Right hindlimb (tissue), 1 donor: ENCODE measurements around the gene INHBB.

Experiments
- DNase-seq: peaks from one replicate; pipeline ENCODE4 v3.0.0-alpha.2; 2018

The INHBB gene

DNA sequence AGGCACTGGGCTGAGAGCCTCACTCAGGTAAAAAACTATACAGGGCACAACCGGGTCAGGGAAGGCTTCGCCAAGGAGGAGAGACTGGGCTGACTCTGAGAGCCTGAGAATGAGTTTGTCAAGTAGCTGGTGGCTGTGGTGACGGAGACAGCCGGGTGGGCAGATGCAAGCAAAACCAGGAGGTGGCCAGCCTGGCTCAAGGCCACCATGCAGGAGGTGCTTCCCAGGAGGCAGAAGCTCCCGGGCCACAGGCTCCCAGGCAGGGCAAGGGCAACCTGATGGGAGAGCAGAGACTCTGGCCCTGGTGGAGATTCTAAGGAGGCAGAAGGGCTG, 2.9 kb upstream of the INHBB start:
- DNase-seq: no peak

DNA sequence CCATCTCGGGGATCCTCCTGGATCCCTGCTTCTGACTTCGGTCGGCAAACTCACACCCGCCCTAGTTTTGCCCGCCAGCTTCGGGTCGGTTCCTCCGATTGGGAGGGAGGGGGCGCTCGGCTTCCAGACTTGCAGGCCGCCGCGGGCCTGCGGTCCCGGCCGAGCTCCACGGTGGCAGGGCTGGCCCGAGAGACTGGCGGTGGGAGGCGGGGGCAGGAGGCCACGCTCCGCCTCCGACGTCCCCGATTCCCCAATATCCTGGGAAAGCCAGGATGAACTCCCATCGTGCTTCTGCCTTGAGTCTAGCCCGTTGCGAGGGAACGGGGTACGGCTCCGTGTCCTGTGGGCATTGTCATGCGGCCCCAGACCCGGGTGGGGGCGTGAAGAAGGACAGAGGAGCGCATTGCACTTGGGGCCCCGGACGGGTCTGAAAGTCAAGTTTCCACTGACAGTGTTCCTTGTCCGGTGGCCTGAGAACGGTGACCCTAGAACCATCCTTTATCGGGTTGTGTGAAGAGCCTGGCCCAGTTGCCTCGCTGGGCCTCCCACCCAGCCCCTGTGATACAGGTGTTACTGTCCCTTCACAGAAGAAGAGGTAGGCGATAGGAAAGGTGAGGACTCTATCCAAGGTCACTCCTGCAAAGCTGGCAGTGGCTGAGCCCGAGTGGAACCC, 2.4 kb upstream of the INHBB start:
- DNase-seq: peak; percentile 87

DNA sequence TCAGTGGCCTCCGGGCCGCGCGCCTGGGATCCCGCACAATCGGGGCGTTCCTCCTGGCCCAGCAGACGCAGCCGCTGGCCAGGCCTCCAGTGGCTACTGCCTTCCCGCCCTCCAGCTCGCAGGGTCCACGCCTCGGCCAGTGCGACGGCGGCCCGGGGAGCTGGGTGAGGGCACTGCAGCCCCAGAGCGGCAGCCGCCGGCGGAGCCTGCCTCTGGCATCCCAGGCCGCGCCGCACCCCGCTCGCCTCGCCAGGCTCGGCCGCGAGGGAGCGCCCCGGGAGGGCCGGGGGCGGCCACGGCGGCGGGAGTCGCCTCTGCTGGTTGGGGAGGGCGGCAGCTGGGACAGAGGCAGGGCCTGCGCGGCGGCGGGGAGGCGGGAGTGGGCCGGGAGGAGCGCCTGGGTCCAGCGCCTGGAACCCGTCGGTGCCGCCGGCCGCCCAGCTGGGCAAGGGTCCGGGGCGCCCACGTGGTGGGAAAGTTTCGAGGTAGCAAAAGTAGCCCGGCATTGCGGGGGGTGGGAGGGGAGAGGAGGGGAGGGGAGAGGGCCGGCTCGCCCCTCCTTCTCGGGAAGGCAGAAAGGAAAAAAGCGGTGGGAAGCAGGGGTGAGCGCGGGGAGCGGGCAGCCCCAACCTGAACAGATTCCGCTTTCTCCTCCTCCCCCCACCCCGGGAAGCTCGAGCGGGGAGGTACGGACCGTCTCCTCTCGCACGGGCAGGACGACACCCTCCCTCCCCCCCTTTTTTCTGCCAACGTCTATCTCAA, 1.5 kb upstream of the INHBB start:
- DNase-seq: no peak

DNA sequence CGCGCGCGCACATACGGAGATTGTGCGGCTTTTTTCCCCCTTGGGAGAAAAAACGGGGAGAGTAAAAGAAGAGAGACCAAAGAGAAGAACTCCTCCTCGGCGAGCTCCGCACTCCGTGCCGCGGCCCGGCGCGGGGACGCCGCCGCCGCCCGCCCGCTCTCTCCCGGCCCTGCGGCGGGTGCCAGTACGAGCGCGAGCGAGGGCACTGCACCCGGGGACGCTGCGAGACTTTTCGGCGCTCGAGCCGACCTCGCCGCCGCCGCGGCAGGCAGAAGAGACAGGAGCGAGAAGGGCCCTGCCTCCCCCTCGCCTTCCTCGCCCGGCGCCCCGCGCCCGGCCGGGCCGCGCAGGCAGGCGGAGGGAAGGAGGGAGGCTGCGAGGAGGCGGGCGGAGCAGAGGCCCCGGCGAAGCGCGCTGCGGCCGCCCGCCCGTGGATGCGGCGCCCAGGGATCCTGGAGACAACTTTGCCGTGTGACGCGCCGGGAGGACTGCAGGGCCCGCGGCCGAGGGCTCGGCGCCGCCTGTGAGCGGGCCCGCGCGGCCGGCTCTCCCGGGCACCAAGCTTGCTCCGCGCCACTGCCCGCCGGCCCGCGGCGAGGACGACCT, 857 bp upstream of the INHBB start:
- DNase-seq: no peak

DNA sequence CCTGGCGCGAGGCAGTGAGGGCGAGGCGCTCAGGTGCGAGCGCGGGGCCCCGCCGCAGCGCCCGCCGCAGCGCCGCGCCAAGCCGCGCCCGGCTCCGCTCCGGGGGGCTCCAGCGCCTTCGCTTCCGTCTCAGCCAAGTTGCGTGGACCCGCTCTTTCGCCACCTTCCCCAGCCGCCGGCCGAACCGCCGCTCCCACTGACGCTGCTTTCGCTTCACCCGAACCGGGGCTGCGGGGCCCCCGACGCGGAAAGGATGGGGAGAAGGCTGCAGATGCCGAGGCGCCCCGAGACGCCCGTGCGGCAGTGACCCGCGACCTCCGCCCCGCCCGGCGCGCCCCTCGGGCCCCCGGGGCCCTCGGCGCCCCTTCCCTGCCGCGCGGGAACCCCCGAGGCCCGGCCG, 328 bp upstream of the INHBB start:
- no peak for DNase-seq

DNA sequence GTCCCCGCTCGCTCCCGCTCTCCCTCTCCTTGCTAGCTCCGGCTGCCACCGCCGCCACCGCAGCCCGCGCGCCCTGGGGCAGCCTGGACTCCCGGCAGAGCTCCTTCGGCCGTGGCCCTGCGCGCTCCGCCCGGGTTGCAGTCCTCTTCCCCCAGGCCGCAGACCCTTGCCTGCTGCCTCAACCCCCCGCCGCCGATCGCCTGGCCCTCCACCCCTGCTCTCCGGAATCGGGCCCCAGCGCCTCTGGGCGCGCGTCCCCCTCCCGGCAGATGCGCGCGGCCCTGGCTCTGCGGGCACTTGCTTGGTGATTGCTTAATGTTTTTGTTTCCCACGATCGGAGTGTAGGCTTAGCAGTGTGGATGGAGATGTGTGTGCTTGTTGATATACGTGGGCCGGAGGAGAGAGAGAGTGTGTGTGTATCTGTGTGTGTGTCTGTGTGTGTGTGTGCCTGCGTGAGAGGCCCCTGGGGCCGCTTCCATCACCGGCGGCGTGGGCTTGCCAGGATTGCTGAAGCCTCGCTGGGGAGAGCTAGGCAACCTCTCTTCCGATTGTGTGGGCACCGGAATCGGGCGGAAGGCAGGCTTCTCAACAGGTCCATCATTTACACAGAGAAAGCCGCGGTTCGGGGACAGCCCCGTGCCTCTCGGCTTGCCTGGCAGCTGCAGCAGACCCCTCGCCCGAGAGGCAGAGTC, 877 bp downstream of the INHBB start:
- DNase-seq: no peak

DNA sequence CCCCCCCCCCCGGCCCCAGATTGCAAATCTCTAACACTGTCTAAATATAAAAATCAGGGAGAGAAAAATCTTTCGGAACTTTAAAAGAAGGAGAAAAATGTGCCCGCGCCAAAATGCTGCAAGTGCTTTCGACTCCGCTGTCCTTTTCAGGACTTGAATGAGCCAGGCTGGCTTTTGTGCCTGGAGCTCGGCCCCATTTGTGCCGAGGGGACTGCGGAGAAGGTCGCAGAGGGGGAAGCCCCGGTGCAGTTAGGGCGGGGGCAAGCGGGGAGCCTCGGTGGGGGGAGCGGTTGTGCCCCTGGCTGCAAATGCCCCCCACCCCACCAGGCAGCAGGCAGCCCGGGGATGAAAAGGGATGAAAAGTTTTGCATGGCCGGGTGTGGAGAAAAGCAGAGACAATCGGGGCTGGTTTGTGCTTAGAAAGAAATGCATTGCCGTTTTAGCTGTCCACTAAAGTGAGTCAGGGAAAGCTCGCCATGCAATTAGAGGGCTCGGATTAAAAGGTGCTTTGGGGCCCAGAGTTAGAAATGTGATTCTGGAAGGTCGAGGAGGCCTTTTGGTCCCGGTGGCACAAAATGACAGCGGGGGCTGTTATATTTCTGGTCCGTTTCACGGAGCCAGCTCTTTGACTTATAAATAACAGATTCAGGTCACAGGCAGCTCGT, 1.6 kb downstream of the INHBB start:
- no peak for DNase-seq

DNA sequence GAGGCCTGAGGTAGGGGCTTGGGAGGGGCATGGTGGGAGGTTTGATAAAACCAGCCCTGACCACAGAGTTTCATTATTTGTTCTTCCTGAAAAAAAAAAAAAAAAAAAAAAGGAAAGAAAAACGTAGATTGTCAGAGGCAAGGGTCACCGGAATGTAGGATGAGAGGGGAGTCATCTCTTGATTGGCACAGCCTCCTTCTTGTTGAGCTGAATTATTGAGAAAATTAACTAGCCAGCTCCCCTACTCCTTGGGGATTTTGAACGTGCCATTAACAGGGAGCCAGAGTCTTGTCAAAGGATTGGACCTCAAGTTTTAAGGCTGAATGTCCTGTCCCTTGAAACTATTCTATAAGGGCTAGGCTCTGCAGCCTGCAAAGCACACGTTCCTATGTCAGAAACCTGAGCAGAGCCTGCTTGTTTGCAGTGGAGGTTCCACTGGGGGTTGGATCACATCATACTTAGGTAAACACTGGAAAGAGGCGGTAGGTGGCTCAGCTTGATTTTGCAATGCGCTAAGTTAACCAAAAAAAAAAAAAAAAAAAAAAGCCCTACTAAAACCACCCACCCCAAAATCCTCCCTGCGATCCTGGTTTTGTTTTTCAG, 2.3 kb downstream of the INHBB start:
- DNase-seq: no peak

DNA sequence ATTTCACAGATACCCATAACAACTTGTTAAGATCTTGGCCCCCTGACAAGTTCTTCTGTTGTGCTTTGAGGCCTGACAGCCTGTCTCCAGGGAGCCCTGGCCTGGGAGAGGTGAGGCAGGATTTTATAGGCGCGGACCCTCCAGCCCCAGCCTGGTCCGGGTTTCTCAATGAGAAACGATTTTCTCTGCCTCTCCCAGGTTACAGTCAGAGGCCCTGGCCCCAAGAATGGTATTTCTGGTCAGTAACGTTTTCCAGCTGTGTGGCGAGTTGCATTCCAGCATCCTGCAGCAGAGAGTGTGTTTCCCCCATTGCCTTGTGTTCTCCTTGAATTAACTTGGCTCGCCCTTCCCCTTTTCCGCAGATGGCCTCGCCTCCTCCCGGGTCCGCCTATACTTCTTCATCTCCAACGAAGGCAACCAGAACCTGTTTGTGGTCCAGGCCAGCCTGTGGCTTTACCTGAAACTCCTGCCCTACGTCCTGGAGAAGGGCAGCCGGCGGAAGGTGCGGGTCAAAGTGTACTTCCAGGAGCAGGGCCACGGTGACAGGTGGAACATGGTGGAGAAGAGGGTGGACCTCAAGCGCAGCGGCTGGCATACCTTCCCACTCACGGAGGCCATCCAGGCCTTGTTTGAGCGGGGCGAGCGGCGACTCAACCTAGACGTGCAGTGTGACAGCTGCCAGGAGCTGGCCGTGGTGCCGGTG, 3.0 kb downstream of the INHBB start:
- DNase-seq: peak; percentile 59

DNA sequence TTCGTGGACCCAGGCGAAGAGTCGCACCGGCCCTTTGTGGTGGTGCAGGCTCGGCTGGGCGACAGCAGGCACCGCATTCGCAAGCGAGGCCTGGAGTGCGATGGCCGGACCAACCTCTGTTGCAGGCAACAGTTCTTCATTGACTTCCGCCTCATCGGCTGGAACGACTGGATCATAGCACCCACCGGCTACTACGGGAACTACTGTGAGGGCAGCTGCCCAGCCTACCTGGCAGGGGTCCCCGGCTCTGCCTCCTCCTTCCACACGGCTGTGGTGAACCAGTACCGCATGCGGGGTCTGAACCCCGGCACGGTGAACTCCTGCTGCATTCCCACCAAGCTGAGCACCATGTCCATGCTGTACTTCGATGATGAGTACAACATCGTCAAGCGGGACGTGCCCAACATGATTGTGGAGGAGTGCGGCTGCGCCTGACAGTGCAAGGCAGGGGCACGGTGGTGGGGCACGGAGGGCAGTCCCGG, 3.5 kb downstream of the INHBB start:
- DNase-seq: no peak

DNA sequence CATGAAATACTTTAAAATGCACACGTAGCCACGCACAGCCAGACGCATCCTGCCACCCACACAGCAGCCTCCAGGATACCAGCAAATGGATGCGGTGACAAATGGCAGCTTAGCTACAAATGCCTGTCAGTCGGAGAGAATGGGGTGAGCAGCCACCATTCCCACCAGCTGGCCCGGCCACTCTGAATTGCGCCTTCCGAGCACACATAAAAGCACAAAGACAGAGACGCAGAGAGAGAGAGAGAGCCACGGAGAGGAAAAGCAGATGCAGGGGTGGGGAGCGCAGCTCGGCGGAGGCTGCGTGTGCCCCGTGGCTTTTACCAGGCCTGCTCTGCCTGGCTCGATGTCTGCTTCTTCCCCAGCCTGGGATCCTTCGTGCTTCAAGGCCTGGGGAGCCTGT, 4.1 kb downstream of the INHBB start:
- DNase-seq: no peak

DNA sequence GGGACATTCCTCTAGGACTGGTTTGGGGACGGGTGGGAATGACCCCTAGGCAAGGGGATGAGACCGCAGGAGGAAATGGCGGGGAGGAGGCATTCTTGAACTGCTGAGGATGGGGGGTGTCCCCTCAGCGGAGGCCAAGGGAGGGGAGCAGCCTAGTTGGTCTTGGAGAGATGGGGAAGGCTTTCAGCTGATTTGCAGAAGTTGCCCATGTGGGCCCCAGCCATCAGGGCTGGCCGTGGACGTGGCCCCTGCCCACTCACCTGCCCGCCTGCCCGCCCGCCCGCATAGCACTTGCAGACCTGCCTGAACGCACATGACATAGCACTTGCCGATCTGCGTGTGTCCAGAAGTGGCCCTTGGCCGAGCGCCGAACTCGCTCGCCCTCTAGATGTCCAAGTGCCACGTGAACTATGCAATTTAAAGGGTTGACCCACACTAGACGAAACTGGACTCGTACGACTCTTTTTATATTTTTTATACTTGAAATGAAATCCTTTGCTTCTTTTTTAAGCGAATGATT, 4.9 kb downstream of the INHBB start:
- no peak for DNase-seq

DNA sequence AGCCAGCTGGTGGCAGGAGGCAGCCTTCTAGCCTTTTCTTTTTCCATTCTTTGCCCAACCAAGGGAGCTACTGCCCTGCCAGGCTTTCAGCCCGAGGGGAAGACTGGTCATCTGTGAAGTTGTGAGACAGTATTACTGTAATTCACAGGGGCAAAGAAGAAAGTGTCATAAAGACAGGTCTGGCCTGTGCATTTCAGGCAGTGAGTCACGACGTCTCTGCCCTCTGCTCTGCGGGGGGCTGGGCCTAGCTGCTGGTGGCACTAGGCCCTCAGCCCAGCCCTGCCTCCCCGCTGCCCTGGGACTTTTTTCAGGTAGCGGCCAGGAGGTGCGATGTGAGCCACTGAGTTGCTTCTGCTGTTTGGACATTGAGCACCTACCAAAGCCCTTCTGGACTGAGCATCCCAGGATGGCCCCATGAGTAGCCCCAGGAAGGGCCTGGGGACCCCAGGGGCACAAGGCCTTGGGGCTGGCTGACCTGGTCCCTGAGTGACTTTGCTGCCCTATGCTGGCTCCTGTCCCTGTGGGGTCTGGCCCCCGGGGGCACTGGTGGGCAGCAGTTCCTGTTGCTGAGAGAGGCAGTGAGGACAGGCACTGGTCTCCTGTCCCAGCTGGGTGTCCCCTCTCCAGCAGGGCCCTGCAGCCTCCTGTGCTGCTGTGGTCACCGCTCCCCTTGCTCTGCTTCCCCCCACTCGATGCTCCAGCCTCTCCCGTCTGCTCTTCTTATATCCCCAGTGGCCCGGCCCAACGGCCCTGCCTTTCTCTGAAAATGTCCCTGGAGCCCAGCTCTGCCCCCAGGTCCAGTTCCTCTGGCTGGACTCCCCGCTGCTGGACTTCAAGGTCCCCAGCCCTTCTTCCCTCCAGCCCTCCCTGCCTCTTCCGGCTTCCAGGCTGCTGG, 7.0 kb downstream of the INHBB start:
- DNase-seq: no peak

DNA sequence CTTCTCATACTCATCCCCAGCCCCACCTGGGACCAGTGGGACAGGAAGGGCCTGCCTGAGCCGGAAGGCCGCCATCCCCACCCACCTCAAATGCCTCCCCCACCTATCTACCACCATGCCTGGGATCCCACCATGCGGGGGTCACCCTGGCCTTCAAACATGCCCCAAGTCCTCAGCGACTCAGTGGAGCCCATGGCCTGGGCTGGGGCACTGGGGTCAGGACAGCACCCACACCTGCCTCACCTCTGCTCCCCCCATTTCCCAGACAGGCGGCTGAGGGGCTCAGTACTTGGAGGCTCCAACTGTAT, 7.6 kb downstream of the INHBB start:
- DNase-seq: no peak

DNA sequence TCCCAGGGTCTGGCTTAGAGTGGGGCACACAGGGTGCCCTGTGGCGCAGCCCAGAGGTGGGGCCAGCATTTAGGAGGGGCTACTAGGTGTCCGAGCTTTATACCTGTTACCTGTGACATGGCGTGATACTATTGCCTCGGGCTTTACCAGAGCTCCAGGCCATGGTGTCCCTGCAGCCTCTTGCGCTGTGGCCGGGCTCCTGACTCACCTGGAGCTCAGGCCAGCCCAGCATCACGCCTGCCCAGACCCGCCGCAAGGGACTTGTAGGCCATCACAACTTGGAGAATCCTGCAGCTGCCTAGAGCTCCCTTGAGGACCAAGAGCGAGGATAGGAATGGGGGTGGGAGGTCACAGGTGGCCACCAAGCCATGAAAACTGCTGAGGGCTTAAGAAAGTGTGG, 8.0 kb downstream of the INHBB start:
- no peak for DNase-seq

DNA sequence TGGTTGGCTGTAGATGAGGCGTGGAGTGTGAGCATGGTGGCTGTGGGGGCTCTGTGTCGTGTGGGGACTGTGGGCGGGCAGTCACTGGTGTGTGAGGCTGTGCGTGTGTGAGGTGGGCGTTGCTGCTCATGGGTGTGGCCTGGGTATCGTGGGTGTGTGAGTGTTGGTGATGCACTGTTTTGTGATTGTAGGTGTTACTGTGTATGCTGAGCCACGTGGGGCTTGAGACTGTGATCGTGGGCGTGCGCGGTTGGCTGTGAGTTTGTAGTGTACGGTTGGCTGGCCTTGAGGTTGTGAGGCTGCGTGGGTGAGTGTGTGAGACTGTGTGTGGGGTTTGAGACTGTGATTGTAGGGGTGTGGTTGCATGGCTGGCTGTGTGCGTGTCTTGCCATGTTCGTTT, 8.5 kb downstream of the INHBB start:
- DNase-seq: no peak

DNA sequence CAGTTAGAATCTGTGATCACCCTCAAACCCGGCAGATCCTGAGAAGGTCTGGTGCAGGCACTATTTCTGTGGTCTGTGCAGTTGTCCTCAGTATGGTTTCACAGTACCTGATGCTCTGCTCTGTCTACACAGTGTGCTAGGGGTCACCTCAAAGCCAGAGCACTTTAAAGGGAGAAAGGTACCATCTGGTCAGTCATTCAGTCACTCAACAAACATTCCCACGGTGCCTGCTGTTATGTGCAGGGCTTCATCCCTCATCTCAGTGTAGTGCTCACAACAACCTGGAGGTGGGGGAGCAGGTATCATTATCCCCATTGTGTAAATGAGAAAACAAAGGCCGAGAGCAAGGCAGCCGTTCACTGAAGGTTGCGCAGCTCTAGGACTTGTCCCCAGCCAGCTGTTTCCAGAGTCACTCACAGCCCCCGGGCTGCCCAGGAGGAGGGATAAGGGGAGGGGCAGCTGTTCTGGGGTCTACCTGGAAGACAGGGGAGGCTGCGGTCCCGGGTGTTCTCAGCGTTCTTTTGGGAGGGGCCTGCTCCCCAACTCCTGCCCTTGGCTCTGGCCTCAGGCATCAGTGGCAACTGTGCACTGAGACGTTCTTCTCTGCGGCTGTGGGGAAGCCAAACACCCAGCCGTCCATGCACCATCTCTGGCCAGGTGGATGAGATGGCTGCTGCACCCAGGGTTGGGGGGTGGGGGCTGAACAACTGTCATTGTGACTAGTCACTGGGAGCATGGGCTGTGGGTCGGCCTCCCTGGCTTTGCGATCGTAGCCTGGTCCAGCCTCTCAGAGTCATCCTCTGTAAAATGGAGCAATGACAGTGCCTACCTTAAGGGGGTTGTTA, 9.2 kb downstream of the INHBB start:
- DNase-seq: no peak

DNA sequence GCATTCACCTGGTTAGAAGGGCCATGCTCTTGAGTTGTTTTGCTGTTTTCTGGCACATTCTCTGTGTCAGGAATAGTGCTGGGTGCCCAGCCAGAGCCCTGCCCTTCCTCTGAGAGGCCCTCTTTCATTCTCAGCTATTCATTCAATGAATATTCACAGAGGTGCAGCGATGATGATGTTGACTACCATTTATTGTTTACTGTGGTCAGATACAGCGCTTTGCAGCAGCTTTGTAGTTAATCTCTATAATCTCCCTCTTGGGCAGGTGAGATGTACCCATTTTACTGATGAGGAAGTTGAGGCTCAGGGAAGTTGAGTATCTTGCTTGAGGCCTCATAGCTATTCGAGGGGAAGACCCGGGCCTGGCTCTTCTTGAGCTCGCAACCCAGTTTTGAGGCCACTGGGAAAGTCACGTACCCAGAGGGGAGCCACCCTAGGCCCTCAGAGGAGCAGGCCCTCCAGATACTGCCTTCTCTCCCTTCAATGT, 9.9 kb downstream of the INHBB start:
- DNase-seq: no peak

DNA sequence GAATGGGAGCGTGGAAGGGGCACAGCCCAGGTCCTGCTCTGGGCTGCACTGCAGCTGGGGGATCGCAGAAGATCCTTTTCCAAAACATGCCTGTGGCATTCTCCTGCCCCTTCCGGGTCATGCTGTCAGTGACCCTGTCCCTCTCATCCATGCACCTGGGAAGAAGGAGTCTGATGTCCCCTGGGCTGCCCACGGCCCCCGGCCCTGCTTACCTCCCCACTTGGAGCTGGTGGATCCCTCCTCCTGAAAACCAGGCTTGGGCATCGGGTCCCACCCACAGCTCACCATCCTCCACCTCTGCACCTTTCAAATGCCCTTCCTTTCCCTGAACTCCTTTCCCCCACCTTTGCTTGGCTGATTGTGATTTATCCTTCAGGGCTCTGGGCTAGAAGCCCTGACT, 11.8 kb downstream of the INHBB start:
- no peak for DNase-seq
